ENCODE results near the gene TICRR.

The TICRR gene

DNA sequence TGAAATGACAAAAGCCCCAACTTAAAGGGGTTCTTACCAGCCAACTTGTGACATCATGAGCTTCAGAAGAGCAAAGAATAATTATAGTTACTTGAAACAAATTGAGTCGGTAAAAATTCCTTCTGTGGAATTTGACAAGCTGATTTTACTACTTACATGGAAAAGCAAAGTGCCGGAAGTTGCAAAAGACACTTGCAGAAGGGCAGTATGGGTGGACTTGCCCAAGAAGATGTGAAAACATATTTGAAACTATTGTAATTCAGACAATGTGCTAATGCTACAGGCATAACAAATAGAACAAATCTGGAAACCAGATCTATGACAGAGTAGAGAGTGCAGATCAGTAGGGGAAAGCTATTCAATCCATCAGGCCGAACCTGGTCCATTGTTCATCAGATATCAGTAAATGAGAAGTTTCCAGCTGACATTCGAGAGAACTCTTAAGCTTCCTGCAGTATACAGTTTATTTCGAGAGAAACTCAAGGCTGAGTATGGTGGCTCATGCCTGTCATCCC is 82.5 kb downstream of the TICRR start:
- DNase-seq: no peak

DNA sequence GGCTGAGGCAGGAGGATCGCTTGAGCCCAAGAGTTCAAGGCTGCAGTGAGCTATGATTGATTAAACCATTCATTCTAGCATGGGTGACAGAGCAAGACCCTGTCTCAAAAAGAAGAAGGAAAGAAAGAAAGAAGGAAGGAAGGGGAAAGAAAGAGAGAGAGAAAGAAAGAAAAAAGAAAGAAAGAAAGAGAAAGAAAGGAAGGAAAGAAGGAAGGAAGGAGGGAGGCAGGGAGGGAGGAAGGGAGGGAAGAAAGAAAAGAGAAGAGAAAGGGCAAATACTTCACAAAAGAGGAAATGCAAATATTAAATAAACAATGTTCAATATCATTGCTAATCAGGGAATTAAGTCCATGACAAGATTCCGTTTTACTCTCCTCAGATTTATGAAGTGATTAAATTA is 84.0 kb downstream of the TICRR start:
- DNase-seq: no peak

DNA sequence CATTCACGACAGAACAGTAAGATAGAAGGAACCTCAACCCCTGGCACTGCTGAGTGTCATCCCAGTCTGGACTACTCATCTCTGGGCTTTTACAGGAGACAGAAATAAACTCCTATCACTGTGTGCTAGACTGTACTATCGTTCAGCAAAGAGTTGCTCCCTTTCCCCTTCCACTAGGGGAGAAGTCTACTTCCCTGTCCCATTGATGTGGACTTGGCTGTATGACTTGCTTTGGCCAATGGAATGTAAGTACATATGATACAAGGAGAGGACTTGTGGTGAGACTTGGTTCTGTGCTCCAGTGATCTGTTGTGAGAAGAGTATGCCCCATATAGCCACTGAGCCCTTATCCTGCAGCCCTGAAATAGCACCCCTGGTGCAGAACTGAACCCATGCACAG is 85.3 kb downstream of the TICRR start:
- DNase-seq: no peak

GRCh38 chr15:89662893-89663626 is 87.8 kb downstream of the TICRR start:
- no peak for DNase-seq

DNA sequence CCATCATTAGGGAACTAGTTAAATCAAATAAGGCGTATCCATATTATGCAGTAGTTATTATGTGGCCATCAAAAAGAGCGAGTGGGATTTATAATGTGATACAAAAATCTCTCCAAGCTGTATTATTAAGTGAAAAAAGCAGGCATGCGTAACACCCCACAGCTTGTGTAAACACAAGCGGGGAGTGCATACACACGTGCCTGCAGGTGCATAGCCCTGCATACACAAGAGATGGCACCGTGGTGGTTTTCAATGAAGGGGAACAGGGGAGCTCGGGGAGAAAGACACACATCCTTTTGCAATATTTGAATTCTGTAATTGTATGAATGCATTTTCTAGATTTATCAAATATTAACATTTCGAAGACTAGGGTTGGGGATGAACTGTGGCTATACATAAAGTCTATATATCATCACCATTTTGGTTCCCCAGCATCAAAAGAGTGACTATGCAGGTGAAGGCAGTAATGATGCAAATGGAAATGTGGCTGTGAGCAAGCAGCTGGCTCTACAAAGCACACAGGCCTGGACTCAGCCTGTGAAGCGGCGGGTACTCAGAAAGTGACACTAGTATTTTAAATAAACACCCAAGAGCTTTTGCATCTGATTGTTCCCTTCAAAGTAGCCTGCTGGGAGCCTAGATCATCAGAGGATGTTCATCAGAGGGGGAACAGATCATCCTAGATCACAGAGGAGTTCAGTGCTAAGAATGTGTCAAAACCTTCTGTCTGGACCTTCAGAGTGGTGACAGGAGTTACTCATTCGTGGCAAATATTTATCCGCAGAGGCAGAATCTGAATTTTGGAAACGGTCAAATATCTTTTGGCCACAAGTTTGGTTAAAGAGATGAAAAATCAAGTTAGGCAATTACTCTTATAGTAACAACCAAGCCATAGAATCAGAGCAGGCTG is 89.4 kb downstream of the TICRR start:
- no peak for DNase-seq

GRCh38 chr15:89665449-89666181 is 90.3 kb downstream of the TICRR start:
- DNase-seq: no peak

DNA sequence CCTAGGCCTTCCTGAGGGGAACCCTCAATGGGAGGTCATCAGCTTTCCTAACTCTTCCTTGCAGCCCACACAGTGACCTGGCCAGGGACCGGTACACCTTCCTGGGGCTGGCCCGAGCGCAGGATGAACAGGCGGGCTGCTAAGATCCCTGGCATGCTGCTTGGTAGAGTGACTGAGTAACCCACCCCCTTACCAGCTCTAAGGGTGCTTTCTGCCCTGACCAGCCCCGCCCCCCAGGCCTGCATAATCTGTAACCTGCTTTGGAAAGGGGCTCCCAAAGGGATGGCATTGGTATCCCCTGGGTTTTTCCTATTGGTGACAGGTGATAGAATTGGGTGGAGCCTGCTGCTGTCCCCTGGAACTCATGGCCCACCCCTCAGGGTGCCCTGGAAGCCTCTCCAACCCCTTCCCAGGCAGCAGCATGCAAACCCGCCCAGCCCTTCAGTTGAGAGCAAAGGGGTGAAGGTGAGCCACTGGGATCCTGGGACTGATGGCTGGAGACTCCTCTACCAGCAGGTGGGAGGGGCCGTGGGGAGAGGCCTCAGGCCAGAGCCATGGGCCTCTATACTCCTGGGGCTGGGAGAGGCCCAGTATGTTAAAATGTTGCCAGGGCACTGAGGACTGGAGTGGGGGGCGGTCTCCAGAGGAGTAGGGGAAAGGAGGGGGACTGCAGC is 91.1 kb downstream of the TICRR start:
- DNase-seq: no peak

DNA sequence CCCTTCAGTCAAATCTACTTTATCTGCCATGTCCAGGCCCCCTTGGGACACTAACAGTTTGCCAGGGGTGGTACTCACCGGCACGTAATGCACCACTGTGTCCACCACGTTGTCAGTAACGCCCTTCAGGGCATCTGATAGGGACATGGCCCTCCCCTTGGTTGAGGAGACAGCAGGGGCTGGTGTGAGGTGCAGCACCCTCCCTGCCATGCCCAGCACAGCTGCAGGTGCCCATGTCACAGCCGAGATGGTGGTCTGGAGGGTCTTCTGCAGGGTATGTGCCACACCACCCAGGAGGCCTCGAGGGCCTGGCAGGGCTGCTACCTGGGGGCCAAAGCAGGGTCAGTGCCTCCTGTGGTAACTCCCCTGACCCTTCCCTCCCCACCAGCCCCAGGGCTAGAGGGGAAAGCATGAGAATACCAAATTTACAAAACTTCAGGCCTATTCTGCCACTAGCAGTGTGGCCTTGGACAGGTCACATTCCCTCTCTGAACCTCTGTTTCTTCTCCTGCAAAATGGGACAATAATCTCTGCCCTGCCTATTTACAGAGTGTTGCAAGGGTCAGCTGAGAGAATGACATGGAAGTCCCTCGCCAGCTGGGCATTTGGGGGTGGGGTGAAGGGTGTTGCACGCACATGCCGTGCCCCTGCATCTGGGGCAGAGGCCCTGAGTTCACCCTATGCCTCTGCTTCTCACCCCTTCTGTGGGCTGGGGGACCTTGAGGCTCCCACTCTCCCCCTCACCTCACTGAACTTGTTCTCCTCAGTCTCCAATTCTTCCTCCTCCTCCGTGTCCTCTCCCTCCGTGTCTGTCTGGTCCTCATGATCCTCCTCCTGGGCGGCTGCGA is 91.8 kb downstream of the TICRR start:
- DNase-seq: no peak

GRCh38 chr15:89667706-89667960 is 92.4 kb downstream of the TICRR start:
- DNase-seq: no peak

DNA sequence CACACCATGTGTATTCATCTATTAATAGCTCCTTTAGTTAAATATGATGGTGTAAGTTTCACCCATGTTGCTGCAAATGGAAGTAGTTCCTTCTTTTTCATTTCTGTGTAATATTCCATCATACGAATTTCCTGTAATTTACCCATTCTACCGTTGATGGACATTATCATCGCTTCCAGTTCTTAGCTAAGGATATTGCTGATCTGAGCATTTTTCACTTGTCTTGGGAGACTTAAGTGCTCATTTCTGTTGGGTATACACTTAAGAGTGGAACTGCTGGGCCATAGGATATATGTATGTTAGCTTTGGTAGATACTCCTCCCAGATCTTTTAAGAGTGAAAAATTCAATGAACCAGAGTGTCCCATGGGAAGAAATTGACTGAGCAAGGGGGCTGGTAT is 92.9 kb downstream of the TICRR start:
- DNase-seq: no peak

DNA sequence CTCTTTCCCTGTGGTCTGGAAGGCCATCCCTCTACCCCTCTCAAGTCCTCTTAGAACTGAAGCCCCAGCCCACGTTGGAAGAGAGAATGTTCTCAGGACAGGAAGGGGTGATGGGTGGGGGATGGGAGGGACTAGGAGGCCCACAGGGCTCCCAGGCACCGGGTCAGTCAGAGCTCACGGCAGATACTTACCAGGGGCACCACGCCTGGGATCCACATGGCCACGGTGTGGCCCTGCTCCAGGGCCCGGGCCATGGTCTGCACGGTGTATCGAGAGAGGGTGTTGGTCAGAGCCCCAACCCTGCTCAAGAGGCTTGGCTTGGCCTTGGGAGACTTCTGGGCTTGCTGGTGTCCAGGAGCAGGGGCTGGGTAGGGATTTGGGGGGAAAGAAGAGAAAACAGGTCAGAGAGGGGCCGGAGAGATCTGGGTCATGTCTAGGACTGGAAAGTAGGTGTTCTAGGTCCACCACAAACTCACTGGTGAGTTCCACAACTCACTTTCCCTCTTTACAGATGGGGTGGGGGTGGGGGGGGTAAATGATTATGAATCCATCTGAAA is 94.1 kb downstream of the TICRR start:
- no peak for DNase-seq

DNA sequence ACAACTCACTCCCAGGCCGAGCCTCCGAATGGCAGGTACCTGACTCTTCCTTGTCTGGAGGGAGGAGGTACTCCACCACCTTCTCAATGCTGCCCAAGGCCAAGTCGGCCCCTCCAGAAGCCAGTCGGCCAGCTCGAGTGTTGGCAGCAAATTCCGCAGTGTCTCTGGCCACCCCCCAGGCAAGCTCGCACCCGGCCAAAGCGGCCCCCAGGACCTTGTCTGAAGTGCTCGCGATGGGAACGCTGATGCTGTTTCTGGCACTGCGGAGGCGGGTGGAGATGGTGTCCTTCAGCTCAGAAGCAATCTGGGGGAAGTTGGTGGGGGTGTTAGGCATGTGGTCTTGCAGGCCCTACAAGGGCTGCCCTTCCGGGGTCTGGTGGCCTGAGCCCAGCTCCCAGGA is 94.7 kb downstream of the TICRR start:
- DNase-seq: no peak

DNA sequence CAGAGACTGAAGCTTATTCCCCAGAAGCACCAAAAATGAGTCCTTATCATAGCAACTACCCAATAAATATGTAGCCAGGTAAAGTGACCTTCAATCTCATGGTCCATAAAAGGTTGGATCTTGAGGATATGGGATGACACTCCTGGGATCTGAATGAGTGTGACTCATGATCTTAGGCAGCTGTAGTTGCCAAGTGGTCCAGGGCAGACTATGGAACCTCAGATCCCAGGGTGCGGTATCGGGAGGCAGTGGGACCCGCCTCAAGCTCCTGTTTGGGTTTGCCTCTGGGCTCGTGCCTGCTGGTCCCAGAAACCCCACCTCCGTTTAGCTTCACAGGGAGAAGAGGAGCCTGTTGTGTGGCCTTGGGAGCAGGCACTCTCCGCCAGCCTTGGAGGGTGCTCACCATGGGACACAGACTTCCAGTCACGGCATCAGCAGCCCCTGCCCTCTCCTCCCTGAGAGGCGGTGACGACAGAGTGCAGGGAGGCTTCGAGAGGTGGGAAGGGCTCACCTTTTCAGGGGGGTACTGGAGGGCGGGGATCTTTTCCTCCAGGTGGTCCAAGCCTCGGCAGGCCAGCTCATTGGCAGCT is 95.8 kb downstream of the TICRR start:
- DNase-seq: no peak

- DNase-seq: no peak
Observed at GRCh38 chr15:89671687-89672086, 96.4 kb downstream of the TICRR start.

DNA sequence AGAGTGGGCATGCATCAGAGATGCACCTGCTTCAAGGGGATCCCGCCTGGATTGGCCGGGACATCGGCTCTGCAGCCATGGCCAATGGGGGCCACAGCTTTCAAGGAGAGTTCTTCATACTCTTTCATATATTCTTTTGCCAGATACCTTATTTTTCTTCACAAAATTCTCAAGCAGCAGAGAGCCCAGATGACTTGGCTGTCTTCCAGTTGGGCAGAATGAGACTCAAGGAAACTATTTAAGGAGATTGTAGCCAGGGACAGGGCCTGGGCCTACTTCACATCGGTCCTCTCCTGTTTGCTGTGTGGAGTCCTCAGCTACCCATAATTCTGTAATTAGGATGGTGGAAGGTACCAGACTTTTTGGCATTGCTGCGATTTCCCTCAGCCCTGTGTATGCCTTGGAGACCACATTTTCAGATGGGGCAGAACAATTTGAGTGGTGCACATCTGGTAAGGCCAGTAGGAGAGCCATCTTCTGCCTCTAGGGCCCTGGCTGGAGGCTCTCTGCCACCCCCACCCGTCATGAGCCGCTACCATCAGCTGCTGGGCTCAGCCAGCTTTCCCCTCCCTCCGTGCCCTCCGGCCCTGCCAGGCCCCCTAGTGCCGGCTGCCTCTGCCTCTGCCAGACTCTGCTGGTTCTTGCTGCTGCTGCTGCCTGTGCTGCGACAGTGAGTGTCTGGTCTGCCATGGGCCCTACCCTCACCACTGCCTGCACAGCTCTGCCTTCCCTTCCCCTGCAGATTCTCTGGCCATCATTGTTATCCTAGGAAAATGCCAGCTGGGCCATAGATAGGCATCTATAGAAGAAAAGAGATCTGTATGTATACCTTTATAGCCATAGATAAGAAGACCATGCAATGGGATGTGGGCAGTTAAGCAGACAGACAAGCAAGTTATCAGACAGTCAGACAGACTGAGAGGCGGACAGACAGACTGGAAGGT is 97.2 kb downstream of the TICRR start:
- DNase-seq: no peak

DNA sequence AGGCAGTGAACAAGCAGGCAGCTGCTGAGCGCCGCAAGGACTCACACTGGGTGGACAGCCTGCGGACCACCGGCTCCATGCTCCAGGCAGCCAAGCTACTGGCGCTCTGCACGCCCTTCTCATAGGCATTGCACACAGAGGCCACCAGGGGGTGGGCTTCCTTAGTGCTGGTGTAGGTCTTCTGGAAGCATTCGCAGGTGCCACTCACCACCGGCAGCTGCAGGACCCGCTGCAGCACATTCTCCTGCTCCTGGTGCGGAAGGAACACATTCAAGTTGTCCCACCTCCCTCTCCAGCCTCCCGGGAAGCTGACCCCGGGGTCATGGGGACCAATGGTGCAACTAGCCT is 97.9 kb downstream of the TICRR start:
- no peak for DNase-seq

DNA sequence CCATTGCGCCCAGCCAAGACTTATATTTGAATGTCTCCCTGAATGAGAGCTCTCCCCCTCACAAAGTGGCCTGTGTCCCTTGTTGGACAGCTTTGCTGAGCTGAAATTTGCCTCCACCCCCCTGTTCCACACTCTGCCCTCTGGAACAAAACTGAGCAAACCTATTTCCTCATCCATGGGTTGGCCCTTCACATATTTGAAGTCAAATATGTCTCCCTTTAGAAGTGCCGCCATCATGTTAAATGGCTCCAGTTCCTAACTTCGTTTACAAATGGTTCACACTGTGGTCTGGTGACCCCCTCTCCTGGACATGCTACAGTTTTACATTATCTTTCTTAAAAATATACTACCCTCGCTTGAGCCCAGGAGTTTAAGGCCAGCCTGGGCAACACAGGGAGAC is 99.3 kb downstream of the TICRR start:
- no peak for DNase-seq

- DNase-seq: no peak
Observed at GRCh38 chr15:89675606-89676005, 100.3 kb downstream of the TICRR start.

DNA sequence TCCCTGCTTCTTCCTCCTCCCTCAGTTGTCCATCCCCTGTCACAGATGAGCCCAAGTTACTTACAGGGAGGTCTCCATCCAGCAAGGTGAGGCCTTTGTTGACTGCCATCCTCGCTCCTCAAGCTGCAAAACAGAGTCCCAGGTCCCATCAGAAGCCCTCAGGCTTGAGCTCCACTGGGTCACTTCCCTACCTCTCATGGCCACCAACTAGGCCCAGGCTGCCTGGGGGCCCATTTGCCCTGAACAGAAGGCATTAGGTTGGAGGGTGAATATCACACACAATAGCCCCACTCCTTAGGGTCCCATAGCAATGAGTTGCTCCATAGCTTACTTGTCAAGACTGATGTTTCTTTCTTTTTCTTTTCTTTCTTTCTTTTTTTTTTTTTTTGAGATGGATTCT is 102.1 kb downstream of the TICRR start:
- no peak for DNase-seq
